ENCODE data around the gene TRPC6.
"Not testable (repeated sequence)": the region's sequence is repeated elsewhere in the genome, so short reads cannot be mapped to it uniquely, and the experiment has no call there.

TRPC6 gene

GRCh38 chr11:101498891-101499290, 84.9 kb downstream of the TRPC6 start:
- ATAC-seq (replicated peaks) (no peak), DNase-seq (no peak)
- no peak overlapping the region for H3K27ac Mint-ChIP-seq
- no peaks in the 10 kb centered on the region for H3K4me1 Mint-ChIP-seq
- no peaks in the 10 kb centered on the region for H3K36me3 Mint-ChIP-seq
- no peaks in the 10 kb centered on the region for H3K9me3 Mint-ChIP-seq
- no peak overlapping the region for H3K4me3 Mint-ChIP-seq
- H3K27me3 Mint-ChIP-seq: no peaks in the 10 kb centered on the region

- Mint-ChIP-seq H3K9me3 (no peaks in the 10 kb centered on the region), H3K36me3 (no peaks in the 10 kb centered on the region), H3K27ac (no peak overlapping the region), H3K4me3 (no peak overlapping the region), H3K27me3 (no peaks in the 10 kb centered on the region), H3K4me1 (no peaks in the 10 kb centered on the region)
- no peak for DNase-seq
- ATAC-seq (replicated peaks): no peak
Measured at GRCh38 chr11:101497291-101497690, 86.5 kb downstream of the TRPC6 start.

- no peak for DNase-seq
- no peak overlapping the region for H3K4me3 Mint-ChIP-seq
- H3K36me3 Mint-ChIP-seq: no peaks in the 10 kb centered on the region
- peaks cover 0 to 3% of the 10 kb centered on the region in 2 donors for H3K27me3 Mint-ChIP-seq
- H3K4me1 Mint-ChIP-seq: no peaks in the 10 kb centered on the region
- ATAC-seq (replicated peaks): no peak
- no peaks in the 10 kb centered on the region for H3K9me3 Mint-ChIP-seq
- no peak overlapping the region for H3K27ac Mint-ChIP-seq
Measured at GRCh38 chr11:101487775-101488174, 96.0 kb downstream of the TRPC6 start.

GRCh38 chr11:101482556-101483124, 101.2 kb downstream of the TRPC6 start:
- DNase-seq (no peak), ATAC-seq (replicated peaks) (no peak)
- H3K36me3 Mint-ChIP-seq: no peaks in the 10 kb centered on the region
- H3K4me1 Mint-ChIP-seq: no peaks in the 10 kb centered on the region
- H3K27ac Mint-ChIP-seq: no peak overlapping the region
- H3K4me3 Mint-ChIP-seq: no peak overlapping the region
- H3K27me3 Mint-ChIP-seq: peaks cover 0 to 3% of the 10 kb centered on the region in 2 donors
- no peaks in the 10 kb centered on the region for H3K9me3 Mint-ChIP-seq

GRCh38 chr11:101478587-101479369, 105.0 kb downstream of the TRPC6 start:
- ATAC-seq (replicated peaks): no peak
- Mint-ChIP-seq H3K27ac (no peak overlapping the region), H3K4me1 (no peaks in the 10 kb centered on the region), H3K9me3 (no peaks in the 10 kb centered on the region), H3K36me3 (no peaks in the 10 kb centered on the region), H3K27me3 (no peaks in the 10 kb centered on the region), H3K4me3 (no peak overlapping the region)
- DNase-seq: no peak

GRCh38 chr11:101477926-101478325, 105.9 kb downstream of the TRPC6 start:
- ATAC-seq (replicated peaks) (no peak), DNase-seq (no peak)
- H3K4me3 Mint-ChIP-seq: no peak overlapping the region
- H3K27me3 Mint-ChIP-seq: no peaks in the 10 kb centered on the region
- H3K27ac Mint-ChIP-seq: no peak overlapping the region
- H3K9me3 Mint-ChIP-seq: no peaks in the 10 kb centered on the region
- H3K36me3 Mint-ChIP-seq: no peaks in the 10 kb centered on the region
- H3K4me1 Mint-ChIP-seq: no peaks in the 10 kb centered on the region

GRCh38 chr11:101476191-101476590, 107.6 kb downstream of the TRPC6 start:
- Mint-ChIP-seq H3K9me3 (no peaks in the 10 kb centered on the region), H3K36me3 (no peaks in the 10 kb centered on the region), H3K4me1 (no peaks in the 10 kb centered on the region), H3K27me3 (no peaks in the 10 kb centered on the region), H3K4me3 (no peak overlapping the region), H3K27ac (no peak overlapping the region)
- ATAC-seq (replicated peaks) (no peak), DNase-seq (no peak)

- DNase-seq: no peak
- Mint-ChIP-seq H3K36me3 (no peaks in the 10 kb centered on the region), H3K9me3 (no peaks in the 10 kb centered on the region), H3K27ac (no peak overlapping the region), H3K27me3 (no peaks in the 10 kb centered on the region), H3K4me3 (no peak overlapping the region), H3K4me1 (no peaks in the 10 kb centered on the region)
- ATAC-seq (replicated peaks): no peak
Measured at GRCh38 chr11:101475699-101476098, 108.1 kb downstream of the TRPC6 start.

GRCh38 chr11:101474666-101475065, 109.1 kb downstream of the TRPC6 start:
- ATAC-seq (replicated peaks) (no peak), DNase-seq (no peak)
- Mint-ChIP-seq H3K4me3 (no peak overlapping the region), H3K27ac (no peak overlapping the region), H3K4me1 (no peaks in the 10 kb centered on the region), H3K27me3 (peaks cover 0 to 4% of the 10 kb centered on the region in 2 donors), H3K9me3 (no peaks in the 10 kb centered on the region), H3K36me3 (no peaks in the 10 kb centered on the region)

- H3K36me3 Mint-ChIP-seq: no peaks in the 10 kb centered on the region
- no peak overlapping the region for H3K4me3 Mint-ChIP-seq
- DNase-seq (no peak), ATAC-seq (replicated peaks) (no peak)
- H3K9me3 Mint-ChIP-seq: no peaks in the 10 kb centered on the region
- H3K27ac Mint-ChIP-seq: no peak overlapping the region
- peaks cover 0 to 4% of the 10 kb centered on the region in 2 donors for H3K27me3 Mint-ChIP-seq
- H3K4me1 Mint-ChIP-seq: no peaks in the 10 kb centered on the region
Measured at GRCh38 chr11:101470881-101471520, 112.8 kb downstream of the TRPC6 start.

GRCh38 chr11:101470419-101470818, 113.4 kb downstream of the TRPC6 start:
- no peak for DNase-seq
- ATAC-seq (replicated peaks): no peak
- no peaks in the 10 kb centered on the region for H3K4me1 Mint-ChIP-seq
- H3K27ac Mint-ChIP-seq: no peak overlapping the region
- H3K4me3 Mint-ChIP-seq: no peak overlapping the region
- H3K27me3 Mint-ChIP-seq: peaks cover 0 to 4% of the 10 kb centered on the region in 2 donors
- no peaks in the 10 kb centered on the region for H3K36me3 Mint-ChIP-seq
- no peaks in the 10 kb centered on the region for H3K9me3 Mint-ChIP-seq

- H3K4me3 Mint-ChIP-seq: no peak overlapping the region
- no peak for ATAC-seq (replicated peaks)
Measured at GRCh38 chr11:101466352-101466751, 117.5 kb downstream of the TRPC6 start.

GRCh38 chr11:101464388-101464787, 119.4 kb downstream of the TRPC6 start:
- ATAC-seq (replicated peaks); H3K4me1 Mint-ChIP-seq; H3K36me3 Mint-ChIP-seq; H3K27ac Mint-ChIP-seq; H3K27me3 Mint-ChIP-seq; H3K4me3 Mint-ChIP-seq; H3K9me3 Mint-ChIP-seq; DNase-seq: not testable (repeated sequence)

More at GRCh38 chr11:101466352-101466751, 117.5 kb downstream of the TRPC6 start:
- H3K9me3 Mint-ChIP-seq: peaks cover 4 to 9% of the 10 kb centered on the region in 2 donors
- H3K4me1 Mint-ChIP-seq: no peaks in the 10 kb centered on the region
- no peaks in the 10 kb centered on the region for H3K36me3 Mint-ChIP-seq
- H3K27me3 Mint-ChIP-seq: peaks cover 0 to 4% of the 10 kb centered on the region in 2 donors
- DNase-seq: no peak
- no peak overlapping the region for H3K27ac Mint-ChIP-seq

- Mint-ChIP-seq H3K9me3 (peaks cover 4 to 9% of the 10 kb centered on the region in 2 donors), H3K4me3 (no peak overlapping the region), H3K4me1 (no peaks in the 10 kb centered on the region), H3K27ac (no peak overlapping the region), H3K36me3 (no peaks in the 10 kb centered on the region), H3K27me3 (no peaks in the 10 kb centered on the region)
- no peak for DNase-seq
- ATAC-seq (replicated peaks): no peak
Measured at GRCh38 chr11:101459020-101459419, 124.8 kb downstream of the TRPC6 start.

GRCh38 chr11:101458161-101458560, 125.6 kb downstream of the TRPC6 start:
- ATAC-seq (replicated peaks): no peak
- Mint-ChIP-seq H3K9me3 (peaks cover 4 to 9% of the 10 kb centered on the region in 2 donors), H3K27me3 (no peaks in the 10 kb centered on the region), H3K4me3 (no peak overlapping the region), H3K36me3 (no peaks in the 10 kb centered on the region), H3K4me1 (no peaks in the 10 kb centered on the region), H3K27ac (no peak overlapping the region)
- DNase-seq: no peak

Measured in stimulated activated naive B cell treated with anti-CD40 and anti-IgM and Interleukin-4, amounts not matched to agents 10 μg/mL and 1 μg/mL and 100 μg/mL, for 72 hours (primary cell).